GM23338 (cell line): ENCODE results near the gene DDX59.

Source experiments
- CTCF ChIP-seq, 2 experiments: fragments of 200-600 bp in 1 of 2; sonication (generic) in 1 of 2; conservative IDR thresholded peaks; 2 replicates each; pipeline versions ENCODE4 v1.5.1 to v1.6.1; 2016 to 2017; ENCODE audit warnings: antibody characterized with exemption in 2 of 2, low read depth in 2 of 2, mild to moderate bottlenecking in 2 of 2, moderate library complexity in 1 of 2
- ETS1 ChIP-seq: IDR thresholded peaks from 2 replicates; pipeline ENCODE4 v1.6.1; 2016; ENCODE audit warnings: antibody characterized with exemption

- TF ChIP-seq CTCF (conservative IDR thresholded peaks at IDR 0.05; ENCODE audit: low read depth in 2 of 2) (no peak), ETS1 (no peak)
Measured at GRCh38 chr1:200668514-200669313, 993 bp downstream of the DDX59 start.
